ENCODE results near the gene HOXD10.
A peak's percentile ranks its signal among the peaks of the same experiment; 100 is the strongest.

DNA sequence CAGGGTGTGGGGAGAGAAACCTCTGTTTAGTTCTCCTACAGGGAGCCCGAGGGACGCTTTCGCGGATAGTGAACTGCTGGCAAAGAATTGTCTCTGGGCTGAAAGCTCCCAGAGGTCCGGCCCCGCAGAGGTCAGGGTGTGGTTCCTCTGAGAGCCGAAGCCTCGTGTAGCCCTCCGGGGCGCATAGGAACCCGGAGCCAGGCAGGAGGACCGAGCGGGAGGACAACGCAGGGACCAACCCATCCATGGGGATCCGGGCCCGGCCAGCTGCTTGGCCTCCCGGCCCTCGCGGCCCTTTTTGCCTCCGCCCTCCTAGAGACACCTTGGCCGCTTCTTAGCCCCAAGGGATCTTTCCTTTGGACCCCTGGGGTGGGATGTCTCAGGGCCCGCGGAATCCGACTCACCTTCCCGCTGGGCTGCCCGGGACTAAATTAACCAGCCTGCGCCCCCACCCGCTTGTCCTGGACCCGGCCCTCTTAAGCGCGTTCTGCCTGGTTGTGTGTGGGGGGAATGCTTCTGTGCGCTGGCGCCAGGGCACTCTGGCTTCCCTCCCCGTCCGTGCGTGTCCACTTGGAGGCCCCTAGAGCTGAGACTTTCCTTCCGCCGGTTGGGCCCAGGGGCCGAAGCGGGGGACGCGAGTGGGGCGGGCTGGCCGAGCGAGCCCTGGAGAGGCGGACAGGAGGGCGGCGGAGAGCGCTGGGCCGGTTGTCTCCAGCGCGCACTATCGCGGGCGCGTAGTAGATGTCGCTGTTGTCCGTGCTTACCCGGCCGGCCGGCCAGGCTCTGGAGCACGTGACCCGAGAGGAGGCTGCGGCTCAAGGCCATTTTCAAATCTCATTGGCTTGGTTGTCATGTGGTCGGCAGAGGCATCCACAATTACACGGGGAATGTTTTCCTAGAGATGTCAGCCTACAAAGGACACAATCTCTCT is at the start of gene HOXD10:
- TF ChIP-seq, protein P1, sequence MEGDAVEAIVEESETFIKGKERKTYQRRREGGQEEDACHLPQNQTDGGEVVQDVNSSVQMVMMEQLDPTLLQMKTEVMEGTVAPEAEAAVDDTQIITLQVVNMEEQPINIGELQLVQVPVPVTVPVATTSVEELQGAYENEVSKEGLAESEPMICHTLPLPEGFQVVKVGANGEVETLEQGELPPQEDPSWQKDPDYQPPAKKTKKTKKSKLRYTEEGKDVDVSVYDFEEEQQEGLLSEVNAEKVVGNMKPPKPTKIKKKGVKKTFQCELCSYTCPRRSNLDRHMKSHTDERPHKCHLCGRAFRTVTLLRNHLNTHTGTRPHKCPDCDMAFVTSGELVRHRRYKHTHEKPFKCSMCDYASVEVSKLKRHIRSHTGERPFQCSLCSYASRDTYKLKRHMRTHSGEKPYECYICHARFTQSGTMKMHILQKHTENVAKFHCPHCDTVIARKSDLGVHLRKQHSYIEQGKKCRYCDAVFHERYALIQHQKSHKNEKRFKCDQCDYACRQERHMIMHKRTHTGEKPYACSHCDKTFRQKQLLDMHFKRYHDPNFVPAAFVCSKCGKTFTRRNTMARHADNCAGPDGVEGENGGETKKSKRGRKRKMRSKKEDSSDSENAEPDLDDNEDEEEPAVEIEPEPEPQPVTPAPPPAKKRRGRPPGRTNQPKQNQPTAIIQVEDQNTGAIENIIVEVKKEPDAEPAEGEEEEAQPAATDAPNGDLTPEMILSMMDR (IDR thresholded peaks at IDR 0.05), result peak in 2 of 3 donors; percentile 38 to 39
- no peak for TF ChIP-seq POLR2A (IDR thresholded peaks at IDR 0.05)

Measured in ovary (tissue), 3 donors.